Fibroblast of skin of scalp (primary cell): Measurements from ENCODE around the gene GALNT16.
"Not testable (repeated sequence)": the region's sequence is repeated elsewhere in the genome, so short reads cannot be mapped to it uniquely, and the experiment has no call there.

ENCODE experiments used
- DNase-seq: peaks from one replicate; pipeline ENCODE4 v3.0.0-alpha.2; 2013

GALNT16 gene

GRCh38 chr14:69260190-69260860 lies 367 bp downstream of the GALNT16 start:
- peak; percentile 13 for DNase-seq

DNA sequence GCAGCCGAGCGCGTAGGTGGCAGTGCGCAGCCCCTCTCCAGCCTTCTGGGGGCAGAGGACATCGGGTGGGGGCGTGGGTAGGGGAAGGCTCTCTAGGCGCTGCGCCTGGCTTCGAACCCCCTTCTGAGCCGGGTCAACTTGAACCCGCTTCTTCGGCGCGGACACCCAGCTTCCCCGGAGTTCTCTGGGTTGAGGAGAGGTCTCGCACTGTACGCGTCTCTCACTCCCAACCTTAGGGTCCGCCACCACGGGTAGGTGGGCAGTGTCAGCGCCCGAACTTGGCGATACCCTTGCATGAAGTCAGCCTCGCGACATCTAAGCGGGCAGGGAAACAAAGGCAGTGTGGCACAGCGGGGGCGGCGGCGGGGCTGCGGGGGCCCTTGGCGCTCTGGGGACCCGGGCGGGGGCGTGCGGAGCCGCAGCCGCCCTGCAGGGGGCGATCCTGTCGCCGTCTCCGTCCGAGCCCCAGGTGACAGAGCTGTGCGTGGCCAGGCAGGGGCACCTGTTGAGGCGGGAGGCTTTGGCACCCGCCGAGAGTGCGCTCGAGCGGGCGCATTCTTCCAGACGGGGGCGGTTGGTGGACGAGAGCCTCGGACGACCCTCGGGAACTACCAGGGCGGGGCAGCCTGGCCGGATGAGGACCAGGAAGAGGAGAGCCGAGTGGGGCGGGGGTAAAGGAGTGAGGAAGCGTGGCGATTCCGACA lies 1.1 kb downstream of the GALNT16 start:
- no peak for DNase-seq

GRCh38 chr14:69261761-69262331 lies 1.9 kb downstream of the GALNT16 start:
- DNase-seq, result peak; percentile 27

- no peak for DNase-seq
Measured at GRCh38 chr14:69262516-69262915, 2.6 kb downstream of the GALNT16 start.

GRCh38 chr14:69263364-69263763 lies 3.4 kb downstream of the GALNT16 start:
- peak; percentile 98 for DNase-seq

DNA sequence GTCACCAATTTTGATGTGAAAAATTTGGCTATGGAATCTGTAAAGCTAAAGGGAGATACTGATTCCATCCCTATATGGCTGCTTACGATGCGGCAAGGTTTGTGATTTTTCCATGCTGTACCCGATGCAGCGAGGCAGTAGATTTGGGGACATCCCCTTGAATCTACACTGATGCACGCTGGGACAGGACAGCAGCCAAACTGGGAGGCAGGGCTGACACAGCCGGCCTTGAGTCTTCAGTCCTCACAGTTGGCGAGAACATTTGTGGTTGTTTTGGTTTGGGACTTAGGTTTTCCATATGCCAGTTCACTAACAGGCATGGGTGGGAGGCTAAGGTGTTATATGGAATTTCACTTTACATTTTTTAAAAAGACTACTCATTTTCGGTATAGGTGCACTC lies 3.8 kb downstream of the GALNT16 start:
- DNase-seq, result peak; percentile 8

DNA sequence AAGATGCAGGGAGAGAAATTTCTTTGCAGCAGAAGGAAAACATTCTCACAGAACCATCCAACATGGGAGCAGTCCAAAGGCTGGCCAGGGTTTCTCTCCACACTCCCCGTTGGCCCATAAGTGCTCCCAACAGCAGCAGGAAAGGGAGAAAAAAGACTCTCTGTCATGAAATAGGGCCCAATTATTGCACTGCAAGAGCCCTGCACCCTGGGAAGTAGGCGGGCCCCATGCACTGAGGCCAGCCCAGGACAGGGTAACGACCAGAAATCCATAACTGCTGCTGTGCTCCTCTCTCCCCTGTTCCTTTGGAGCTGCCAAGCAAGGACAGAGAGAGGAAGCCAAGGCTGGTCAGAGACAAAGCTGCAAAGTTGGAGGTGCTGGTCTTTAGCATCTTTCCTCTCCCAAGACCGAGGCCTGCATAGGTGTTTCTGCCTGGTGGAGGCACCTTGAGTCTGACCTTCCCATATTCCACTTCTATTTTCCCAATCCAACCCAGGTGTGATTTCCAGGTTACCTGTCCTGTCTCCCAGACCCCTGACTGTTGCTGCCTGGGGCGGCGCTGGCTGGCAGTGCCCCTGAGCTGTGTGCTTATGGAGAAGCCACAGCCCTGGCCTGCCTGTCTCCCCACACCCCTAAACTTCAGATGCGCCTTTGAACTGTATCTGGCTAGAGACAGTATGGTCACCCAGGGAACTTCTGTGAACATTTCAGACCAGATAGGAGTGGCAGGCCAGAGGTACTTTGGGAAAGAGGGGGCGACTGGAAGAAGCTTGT lies 6.8 kb downstream of the GALNT16 start:
- DNase-seq, result no peak

DNA sequence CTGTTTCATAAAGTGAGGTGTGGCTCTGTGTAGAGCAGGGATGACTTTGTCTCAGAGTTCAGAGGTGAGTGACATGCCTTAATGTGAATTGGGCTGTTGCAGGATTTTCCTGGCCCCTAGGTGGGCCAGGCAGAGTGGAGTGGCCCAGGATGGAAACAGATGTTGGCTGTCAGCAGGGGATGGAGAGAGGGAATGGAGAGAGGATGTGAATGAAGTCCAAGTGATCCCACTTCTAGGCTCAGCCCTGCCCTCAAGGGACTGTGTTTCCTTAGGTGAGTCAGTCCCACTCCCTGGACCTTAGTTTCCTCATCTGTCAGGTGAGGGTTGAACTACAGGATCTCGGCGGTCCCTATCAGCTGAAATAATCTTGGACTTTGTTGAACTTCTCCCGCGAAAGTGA lies 7.5 kb downstream of the GALNT16 start:
- no peak for DNase-seq

DNA sequence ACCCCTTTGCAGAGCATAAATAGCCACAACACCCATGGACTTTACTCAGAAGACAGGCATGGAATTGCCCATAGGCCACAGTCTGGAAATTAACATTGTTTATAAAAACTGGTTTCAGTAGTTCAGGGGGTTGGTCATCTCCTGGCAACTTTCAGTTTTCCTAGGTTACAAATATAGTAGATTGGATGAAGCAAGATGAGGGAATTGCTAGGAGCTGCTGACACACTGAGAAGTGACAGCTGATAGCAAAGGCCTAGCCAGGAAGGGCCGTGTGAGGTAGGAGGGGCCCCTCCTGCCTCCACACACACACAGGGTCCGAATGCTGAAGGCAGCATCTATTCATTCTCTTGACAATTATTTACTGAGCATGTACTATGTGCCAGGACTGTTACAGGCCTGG lies 8.3 kb downstream of the GALNT16 start:
- peak; percentile 11 for DNase-seq

DNA sequence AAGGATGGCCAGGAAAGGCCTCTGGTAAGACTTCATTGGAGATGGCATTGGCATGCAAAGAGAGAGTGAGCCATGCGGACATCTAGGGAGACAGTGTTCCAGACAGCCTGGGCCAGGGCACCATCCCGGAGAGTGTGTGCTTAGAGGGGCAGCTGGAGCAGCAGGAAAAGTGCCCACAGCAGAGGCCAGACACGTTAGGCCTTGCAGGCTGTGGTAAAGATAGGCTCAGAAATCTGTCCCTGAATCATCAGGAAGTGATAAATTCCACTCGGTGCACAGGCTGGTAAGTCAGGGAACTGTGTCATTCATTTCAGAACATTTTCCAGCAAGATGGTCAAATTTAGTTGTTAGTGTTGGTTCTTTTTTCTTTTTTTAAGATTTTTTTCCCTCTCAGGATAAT lies 8.8 kb downstream of the GALNT16 start:
- DNase-seq, result peak; percentile 58

GRCh38 chr14:69269381-69269780 lies 9.4 kb downstream of the GALNT16 start:
- no peak for DNase-seq

GRCh38 chr14:69270097-69270496 lies 10.1 kb downstream of the GALNT16 start:
- DNase-seq, result no peak

DNA sequence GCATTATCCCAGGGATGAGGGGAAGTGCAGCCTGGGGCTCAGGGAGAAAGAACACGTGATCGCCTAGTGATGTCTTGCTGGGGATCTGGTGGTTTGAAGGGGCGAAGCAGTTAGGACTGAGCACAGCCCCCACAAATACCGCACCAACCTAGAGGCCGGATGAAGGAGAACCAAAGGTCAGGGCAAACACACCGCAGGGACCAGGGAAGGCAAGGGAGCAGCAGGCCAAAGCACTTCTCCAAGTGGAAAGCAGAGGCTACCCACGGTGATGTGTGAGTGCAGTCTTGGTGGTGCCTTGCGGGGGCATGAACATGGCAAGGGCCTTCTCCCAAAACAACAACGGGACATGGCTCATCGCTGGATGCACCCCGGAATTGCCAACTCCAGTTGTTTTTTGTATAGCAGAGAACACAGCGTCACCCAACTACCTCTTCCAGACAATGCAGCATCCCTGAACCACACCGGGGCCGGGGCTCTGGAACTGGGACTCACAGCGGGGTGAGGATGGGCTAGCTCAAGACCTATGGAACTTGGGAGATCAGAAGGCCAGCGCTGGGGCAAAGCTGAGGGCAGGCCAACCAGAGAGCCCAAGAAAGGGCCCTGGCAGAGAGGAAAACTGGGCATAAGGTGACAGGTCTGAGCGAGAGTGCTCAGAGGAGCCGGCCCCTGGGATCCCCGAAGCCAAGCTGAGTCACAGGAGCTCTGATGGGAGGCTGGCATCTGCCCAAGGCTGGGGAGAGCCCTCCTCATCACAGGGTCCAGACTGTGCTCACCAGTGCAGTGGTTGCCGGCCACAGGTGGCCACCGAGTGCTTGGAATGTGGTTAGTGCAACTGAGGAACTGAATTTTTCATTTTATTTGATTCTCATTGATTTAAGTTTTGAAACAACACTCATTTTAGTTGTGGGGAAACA lies 11.1 kb downstream of the GALNT16 start:
- peak; percentile 40 for DNase-seq

DNA sequence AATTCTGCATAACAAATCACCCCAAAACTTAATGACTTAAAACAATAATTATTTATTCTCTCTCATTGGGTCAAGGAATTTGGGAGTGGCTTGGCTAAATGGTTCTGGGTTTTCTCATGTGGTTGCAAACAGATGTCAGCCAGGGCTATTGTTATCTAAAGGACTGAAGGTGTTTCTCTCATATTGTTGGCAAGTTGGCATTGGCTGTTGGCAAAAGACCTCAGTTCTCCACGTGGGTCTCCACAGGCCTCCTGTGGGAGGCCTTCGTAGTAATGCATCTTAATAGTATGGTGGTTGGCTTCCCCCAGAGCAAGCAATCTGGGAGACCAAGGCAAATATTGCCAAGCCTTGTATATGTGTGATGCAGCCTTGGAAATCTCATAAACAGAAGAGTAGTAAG lies 14.4 kb downstream of the GALNT16 start:
- no peak for DNase-seq

DNA sequence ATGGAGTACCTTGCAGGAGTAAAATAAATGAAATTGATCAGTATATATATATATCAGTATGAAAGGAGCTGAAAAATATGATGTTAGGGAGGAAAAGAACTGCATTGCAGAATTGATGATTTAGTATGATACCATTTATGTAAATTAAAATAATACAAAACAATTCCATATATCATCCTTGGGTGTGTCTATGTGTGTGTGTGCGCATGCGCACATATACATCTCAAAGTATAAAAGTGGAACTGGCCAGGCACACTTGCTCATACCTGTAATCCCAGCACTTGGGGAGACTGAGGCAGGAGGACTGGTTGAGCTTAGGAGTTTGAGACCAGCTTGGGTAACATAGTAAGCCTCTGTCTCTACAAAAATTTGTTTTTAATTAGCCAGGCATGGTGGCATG lies 15.4 kb downstream of the GALNT16 start:
- no peak for DNase-seq

DNA sequence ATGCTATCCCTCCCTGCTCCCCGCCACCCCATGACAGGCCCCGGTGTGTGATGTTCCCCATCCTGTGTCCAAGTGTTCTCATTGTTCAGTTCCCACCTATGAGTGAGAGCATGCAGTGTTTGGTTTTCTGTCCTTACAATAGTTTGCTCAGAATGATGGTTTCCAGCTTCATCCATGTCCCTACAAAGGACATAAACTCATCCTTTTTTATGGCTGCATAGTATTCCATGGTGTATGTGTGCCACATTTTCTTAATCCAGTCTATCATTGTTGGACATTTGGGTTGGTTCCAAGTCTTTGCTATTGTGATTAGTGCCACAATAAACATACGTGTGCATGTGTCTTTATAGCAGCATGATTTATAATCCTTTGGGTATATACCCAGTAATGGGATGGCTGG lies 17.4 kb downstream of the GALNT16 start:
- DNase-seq, result not testable (repeated sequence)

DNA sequence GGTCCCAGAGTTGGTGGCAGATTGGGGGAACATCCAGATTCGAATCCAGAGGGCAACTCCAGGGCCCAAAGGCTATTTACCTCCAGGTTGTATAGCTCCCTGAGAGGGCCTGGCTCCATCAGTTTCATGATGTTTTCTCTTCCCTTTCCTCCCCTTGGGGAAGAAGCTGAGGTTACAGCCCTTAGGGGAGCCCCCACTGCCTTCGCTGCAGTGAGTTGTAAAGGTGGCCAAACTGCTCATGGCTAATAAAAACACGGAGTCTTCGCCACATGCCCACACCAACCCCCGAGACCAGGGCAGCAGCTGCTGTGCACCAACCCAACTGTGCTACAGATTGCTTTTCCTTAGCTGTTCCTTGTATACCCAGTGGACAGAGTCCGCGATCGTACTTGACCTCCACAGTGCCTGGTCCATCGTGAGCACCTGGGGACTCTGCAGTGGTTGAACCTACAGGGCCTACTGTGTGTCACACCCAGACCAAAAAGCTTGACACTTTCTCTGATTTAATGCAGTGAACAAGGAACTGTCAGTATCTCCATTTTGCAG lies 20.9 kb downstream of the GALNT16 start:
- no peak for DNase-seq

DNA sequence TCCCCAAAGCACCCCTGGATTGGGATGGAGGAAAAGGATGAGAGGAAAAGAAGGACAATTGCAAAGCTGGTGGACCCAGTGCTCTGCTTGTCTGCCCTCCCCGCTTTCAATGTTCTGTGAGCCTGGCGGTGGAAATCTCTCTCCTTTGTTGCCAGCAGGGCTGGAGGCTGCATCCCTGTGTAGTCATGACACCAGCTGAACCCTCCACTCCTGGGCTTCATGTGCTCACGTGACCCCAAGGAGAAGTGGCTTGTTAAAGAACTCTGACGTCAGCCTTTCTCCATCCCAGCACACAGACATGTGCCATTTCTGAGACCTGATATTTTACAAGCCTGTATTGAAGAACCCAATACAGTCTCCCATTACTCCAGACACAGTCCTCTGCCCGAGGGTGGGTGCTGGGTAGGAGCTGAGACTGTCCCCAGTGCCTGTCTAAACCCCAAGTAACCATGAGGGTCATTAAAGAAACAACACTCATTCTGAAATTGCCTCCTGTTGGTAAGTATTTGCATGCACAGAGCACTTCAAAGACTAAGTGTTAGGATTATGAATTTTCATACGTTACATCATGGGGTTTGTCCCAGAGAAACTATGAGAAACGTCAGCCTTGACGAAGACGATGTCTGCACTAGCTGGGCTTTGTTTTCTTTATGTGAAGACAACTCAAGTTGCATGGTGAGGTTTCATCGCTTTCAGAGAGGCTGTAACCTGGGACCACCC lies 21.7 kb downstream of the GALNT16 start:
- no peak for DNase-seq

GRCh38 chr14:69282448-69282847 lies 22.5 kb downstream of the GALNT16 start:
- no peak for DNase-seq

DNA sequence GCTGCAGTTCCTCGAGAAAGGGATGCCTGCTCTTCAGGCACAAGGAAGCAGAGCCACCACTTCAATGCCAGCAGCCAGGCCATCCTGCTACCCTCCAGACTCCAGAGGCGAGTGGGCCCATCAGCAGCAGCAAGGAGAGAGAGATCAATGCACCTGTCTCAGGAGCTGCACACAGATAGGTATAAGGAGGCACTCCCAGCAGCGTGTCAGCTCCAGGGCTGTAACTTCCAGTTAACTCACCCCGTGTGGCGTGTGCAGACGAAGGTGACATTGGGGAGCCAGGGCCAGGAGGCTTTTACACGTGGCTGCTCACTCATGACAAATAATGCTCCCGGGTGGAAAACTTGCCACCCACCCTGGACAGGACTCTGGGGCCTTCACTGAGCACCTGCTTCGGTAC lies 24.2 kb downstream of the GALNT16 start:
- DNase-seq, result no peak

DNA sequence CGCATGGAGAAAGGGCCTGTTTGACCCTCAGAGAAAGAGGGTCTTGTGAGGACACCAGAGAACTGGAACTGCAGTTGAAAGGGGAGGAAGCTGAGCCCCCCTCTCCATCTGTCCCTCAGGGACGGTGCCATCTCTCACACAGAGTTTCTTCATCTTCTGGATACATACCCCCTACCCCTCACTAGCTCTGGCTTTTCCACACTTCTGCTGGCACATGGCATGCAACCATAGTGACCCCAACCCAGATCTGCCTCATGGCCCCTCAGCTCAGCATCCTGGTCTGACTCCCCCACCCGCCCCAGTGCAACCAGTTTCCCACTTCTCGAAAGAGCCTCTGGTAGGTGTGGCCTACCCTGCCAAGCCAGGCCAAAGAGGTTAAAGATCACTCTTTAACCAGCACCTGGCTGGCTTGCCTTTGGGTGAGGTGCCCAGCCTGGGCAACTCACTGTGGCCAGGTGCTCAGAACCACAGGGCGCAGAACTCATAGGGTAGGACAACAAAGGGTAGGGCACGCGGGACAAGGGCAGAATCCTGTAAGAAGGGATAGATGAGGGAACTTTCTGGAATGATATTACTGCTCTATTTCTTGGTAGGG lies 25.8 kb downstream of the GALNT16 start:
- DNase-seq, result no peak
